ENCODE results near the gene IL17REL. TPM values are rescaled to one million over a fixed set of nuclear protein-coding genes. Genes with fewer than 3 reads are reported as not detected.

Gene IL17REL
- total and polyA plus RNA-seq, 2 of the 13 experiments (the other 11 are each of a cell fraction or from before 2014, with no cell fraction given), result not detected

DNA sequence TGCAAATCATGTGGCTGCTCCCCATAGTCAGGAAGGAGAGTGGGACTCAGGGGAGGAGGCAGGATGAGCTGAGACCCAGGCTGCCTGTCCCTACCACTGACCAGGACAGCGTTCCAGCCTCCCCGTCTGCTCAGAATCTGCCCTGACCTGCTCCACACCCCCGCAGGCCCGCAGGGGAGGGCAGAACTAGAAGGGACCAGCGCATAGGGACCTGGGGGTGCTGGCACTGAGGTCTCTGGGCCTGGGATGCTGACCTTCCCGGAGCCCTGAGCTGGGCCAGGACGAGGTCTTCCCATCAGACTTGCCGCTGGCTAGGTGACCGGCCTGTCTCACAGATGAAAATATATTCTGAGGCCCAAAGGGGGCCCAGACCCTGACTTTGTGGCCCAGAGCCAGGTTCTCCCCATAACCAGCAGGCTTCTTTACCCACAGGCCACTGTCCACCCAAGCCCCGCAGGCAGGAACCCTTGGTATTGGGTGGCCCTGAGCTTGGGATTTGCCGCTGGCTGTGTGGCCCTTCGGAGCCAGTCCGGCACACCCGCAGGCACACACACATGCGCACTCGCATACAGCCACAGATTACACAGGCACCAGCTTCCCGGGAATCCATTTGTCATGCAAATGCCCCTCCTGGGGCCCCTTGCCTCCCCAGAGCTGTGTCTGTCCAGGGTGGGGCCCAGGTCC, 65.8 kb downstream of the IL17REL start (continued):
- TF ChIP-seq ZNF782 (CRISPR knock-in tag; IDR thresholded peaks at IDR 0.05; ENCODE audit: borderline replicate concordance), result no peak
- TF ChIP-seq NAIF1 (CRISPR knock-in tag; IDR thresholded peaks at IDR 0.05; ENCODE audit: borderline replicate concordance), result no peak
- TF ChIP-seq TCF12 (IDR thresholded peaks at IDR 0.05), result no peak
- no peak for TF ChIP-seq TCF12 (CRISPR knock-in tag; IDR thresholded peaks at IDR 0.05)
- no peak; the same call in 1 of the 2 replicates for TF ChIP-seq SALL1 (CRISPR knock-in tag; IDR thresholded peaks at IDR 0.05)
- no peak for TF ChIP-seq STAT6 (CRISPR knock-in tag; IDR thresholded peaks at IDR 0.05; ENCODE audit: borderline replicate concordance)
- TF ChIP-seq TFAP4 (IDR thresholded peaks at IDR 0.05; ENCODE audit: borderline replicate concordance, low read depth), result no peak; the same call in 1 of the 2 replicates
- TF ChIP-seq ZEB1 (IDR thresholded peaks at IDR 0.05; ENCODE audit: insufficient replicate concordance, low read depth), result no peak
- TF ChIP-seq ZNF747 (CRISPR knock-in tag; IDR thresholded peaks at IDR 0.05; ENCODE audit: borderline replicate concordance), result no peak; the same call in 1 of the 2 replicates
- TF ChIP-seq TGIF2 (CRISPR knock-in tag; IDR thresholded peaks at IDR 0.05), result no peak
- no peak for TF ChIP-seq CBX1 (IDR thresholded peaks at IDR 0.05; ENCODE audit: low read depth)
- TF ChIP-seq HIC2 (CRISPR knock-in tag; IDR thresholded peaks at IDR 0.05; ENCODE audit: low read depth), result 0 out of 2 replicates have a peak, but pooled peaks have one; percentile 52
- peak; percentile 45; the same call in 1 of the 2 replicates for TF ChIP-seq RXRB (CRISPR knock-in tag; IDR thresholded peaks at IDR 0.05; ENCODE audit: borderline replicate concordance)
- no peak for TF ChIP-seq ZNF703 (CRISPR knock-in tag; IDR thresholded peaks at IDR 0.05; ENCODE audit: borderline replicate concordance)
- TF ChIP-seq SIN3A (IDR thresholded peaks at IDR 0.05; ENCODE audit: borderline replicate concordance, low read depth, low read length), result no peak
- TF ChIP-seq, protein P1, sequence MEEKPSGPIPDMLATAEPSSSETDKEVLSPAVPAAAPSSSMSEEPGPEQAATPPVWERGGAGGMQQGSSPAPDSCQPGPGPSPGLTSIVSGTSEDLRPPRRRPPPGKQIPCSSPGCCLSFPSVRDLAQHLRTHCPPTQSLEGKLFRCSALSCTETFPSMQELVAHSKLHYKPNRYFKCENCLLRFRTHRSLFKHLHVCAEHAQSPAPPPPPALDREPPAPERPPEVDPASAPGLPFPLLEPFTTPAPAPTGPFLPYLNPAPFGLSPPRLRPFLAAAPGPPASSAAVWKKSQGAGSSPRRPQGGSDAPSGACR (CRISPR knock-in tag; IDR thresholded peaks at IDR 0.05), result no peak
- TF ChIP-seq ZNF772 (CRISPR knock-in tag; IDR thresholded peaks at IDR 0.05), result no peak
- no peak for TF ChIP-seq CAMTA2 (CRISPR knock-in tag; IDR thresholded peaks at IDR 0.05; ENCODE audit: borderline replicate concordance)
- no peak for TF ChIP-seq ZNF510 (CRISPR knock-in tag; IDR thresholded peaks at IDR 0.05; ENCODE audit: low read depth)
- TF ChIP-seq TFE3 (CRISPR knock-in tag; IDR thresholded peaks at IDR 0.05), result no peak
- TF ChIP-seq ZBTB8A (CRISPR knock-in tag; IDR thresholded peaks at IDR 0.05; ENCODE audit: borderline replicate concordance, low read depth), result no peak
- no peak for TF ChIP-seq HOXA9 (CRISPR knock-in tag; IDR thresholded peaks at IDR 0.05; ENCODE audit: borderline replicate concordance)

Data from HepG2 (cell line).